Large intestine (tissue), 3 donors: ENCODE results near the gene CELF2. TPM values are rescaled to one million over a fixed set of nuclear protein-coding genes. Genes with fewer than 3 reads are reported as not detected.

ENCODE experiments used
- DNase-seq, 2 donors: peaks; one replicate each; pipeline versions ENCODE4 v3.0.0 to v3.0.0-alpha.2; 2013
- H3K27ac ChIP-seq: one replicate; pipeline ENCODE4 v1.5.1; 2013; ENCODE audit warnings: low read length
- H3K27me3 ChIP-seq: 2 replicates; pipeline ENCODE4 v1.6.1; 2013; ENCODE audit warnings: low read length; ENCODE audit not compliant: control insufficient read depth, insufficient read depth
- H3K36me3 ChIP-seq: 2 replicates; pipeline ENCODE4 v1.6.1; 2013; ENCODE audit warnings: low read length; ENCODE audit not compliant: control insufficient read depth, insufficient read depth
- H3K4me1 ChIP-seq: one replicate; pipeline ENCODE4 v1.6.1; 2013; ENCODE audit warnings: low read length; ENCODE audit not compliant: control insufficient read depth, insufficient read depth
- H3K4me3 ChIP-seq: one replicate; pipeline ENCODE4 v1.5.1; 2013; ENCODE audit warnings: low read length
- H3K9me3 ChIP-seq: one replicate; pipeline ENCODE4 v1.6.1; 2013; ENCODE audit warnings: mild to moderate bottlenecking, low read depth, low read length, moderate library complexity; ENCODE audit not compliant: control insufficient read depth
- WGBS: methylation state at CpG from one replicate; pipeline ENCODE4 v1.1.5; 2013; ENCODE audit warnings: low lambda C conversion rate; ENCODE audit not compliant: insufficient coverage; 5-methylcytosine and 5-hydroxymethylcytosine counted together
- polyA plus RNA-seq: library from polyadenylated mRNA; unstranded; fragments of 120-200 nt; gene quantifications from one replicate; pipeline ENCODE4 v1.2.1, GENCODE V29; 2013

Gene CELF2
- polyA plus RNA-seq, 1 donor: 14.9 TPM

DNA sequence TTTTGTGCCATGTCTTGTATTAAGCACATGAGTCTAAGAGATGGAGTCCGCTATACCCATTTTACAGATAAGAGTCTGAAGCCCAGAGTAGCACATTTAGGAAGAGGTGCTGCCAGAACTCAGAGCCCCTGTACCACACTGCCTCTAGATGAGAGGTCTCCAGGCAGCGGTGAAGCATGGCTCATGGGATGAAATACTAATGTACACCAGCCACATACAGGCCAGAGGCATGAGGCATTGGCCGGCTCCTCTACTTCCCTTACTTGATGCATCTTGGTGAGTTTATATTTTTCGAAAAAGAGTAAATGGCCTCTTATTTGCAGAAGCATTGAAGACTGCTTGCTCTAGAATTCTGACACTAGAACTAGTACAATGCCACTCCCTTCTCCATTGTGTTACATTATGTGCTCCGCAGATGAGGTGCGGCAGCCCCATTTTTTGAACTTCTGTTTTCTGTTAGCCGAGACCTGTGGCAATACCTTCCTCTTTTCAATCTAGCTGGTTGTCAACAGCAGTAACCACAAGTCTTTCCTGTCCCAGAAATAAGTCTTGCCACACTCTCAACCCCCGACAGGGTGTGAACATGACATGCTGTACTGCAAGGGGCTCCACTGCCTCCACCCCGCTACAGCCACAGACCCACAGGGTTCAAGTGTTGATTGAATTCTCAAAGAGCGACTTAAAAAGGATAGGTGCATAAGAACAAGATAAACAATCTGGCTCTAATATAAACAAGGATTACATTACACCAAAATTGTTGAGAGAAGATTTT is 145.3 kb downstream of the CELF2 start:
- 100% methylated on average over 3 of the region's 10 CpGs for WGBS
- DNase-seq: no peak
- Histone ChIP-seq H3K9me3 (peaks cover 6% of the 10 kb centered on the region), H3K4me1 (peaks cover 3% of the 10 kb centered on the region), H3K36me3 (no peaks in the 10 kb centered on the region), H3K4me3 (no peak overlapping the region), H3K27ac (no peak overlapping the region), H3K27me3 (peaks cover 37% of the 10 kb centered on the region)

DNA sequence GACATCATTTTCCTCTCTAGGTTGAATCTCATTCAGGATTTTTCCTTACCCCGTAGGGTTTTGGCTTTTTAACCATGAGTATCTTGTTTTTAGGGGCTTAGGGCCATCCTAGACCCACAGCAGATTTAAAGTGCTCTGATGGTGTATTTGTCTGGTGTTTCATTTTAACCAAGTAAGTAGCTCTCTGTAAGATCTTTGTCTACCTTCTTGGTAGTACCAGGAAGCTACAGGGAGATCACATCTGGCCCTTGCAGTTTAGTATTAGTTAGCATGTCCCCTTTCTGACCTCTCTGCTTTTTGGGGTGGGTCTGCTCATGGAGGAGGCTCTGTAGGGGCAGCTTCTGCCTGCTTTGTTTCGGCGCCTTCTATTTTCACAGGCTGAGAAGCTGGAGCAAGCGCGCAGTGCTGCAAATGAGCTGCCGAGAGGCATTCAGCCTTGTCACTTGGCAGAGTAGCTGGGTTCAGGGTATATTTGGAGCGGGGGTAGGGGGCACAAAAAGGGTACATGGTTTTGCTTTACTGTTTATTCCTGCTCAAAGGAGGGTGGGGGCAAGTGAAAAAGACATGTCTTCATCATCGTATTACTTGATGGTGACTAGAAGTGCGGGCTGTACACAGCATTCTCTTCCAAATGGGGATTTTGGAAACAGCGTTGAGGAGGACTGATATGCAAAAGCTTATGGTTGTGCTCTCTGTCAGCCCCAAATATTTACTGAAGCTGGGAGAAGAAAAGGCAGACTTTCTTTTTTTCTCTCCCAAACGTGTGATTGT is 146.3 kb downstream of the CELF2 start:
- Histone ChIP-seq H3K9me3 (peaks cover 6% of the 10 kb centered on the region), H3K27me3 (peaks cover 37% of the 10 kb centered on the region), H3K4me3 (no peak overlapping the region), H3K4me1 (peaks cover 3% of the 10 kb centered on the region), H3K27ac (peak overlapping the region; percentile 16), H3K36me3 (no peaks in the 10 kb centered on the region)
- no CpG with 5 or more reads among the region's 11 CpGs for WGBS
- no peak for DNase-seq

DNA sequence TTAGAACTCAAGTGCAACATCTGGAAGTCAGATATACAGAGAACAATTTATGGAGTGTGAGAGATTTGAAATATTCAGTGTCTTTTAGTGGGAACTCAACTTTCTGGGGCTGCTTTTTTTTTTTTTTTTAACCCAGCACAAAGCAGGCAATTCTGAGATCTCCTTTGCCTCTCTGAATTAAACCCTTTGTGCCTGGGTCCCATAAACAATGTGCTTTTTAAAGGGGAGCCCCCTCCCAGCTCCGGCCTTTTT is 146.8 kb downstream of the CELF2 start:
- Histone ChIP-seq H3K27me3 (peaks cover 37% of the 10 kb centered on the region), H3K9me3 (peaks cover 6% of the 10 kb centered on the region), H3K36me3 (no peaks in the 10 kb centered on the region), H3K4me3 (peak overlapping the region; percentile 48), H3K4me1 (peaks cover 3% of the 10 kb centered on the region), H3K27ac (peak overlapping the region; percentile 16)
- no peak for DNase-seq
- WGBS: no CpG with 5 or more reads among the region's 1 CpG

DNA sequence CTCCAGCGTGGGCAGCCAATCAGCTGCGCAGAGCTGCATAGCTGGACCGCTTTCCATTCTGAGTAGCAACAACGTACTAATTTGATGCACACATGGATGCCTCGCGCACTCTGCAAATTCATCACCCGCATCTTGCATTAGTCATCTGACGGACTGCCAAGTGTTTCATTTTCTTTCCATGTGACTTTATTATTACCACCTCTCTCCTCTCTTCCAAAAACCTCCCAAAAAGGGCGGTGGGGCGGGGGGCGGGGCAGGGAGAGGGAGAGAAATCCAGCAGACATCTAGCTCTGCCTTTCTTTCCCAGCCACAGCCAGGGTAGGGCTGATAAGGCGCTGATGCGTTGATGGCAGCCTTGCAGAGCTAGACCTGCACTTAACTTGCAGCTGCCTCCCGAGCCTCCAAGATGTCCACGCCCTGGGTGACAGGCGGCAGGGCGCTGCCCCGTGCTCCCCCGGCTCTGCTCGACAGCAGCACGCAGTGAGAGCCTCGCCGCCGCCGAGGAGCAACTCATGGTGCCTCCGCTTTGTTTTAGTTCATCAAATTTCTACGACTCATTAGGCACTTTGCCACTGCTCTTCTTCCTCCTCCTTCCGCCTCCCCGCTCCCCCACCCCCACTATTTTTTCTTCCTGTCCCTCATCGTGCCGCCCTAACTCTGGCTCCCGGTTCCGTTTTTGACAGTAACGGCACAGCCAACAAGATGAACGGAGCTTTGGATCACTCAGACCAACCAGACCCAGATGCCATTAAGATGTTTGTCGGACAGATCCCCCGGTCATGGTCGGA is 147.3 kb downstream of the CELF2 start:
- DNase-seq: peak in 1 of 2 donors; percentile 49
- Histone ChIP-seq H3K4me3 (peak overlapping the region; percentile 48), H3K4me1 (peaks cover 3% of the 10 kb centered on the region), H3K27ac (peak overlapping the region; percentile 15), H3K9me3 (peaks cover 6% of the 10 kb centered on the region), H3K27me3 (peaks cover 37% of the 10 kb centered on the region), H3K36me3 (no peaks in the 10 kb centered on the region)
- no CpG with 5 or more reads among the region's 38 CpGs for WGBS

DNA sequence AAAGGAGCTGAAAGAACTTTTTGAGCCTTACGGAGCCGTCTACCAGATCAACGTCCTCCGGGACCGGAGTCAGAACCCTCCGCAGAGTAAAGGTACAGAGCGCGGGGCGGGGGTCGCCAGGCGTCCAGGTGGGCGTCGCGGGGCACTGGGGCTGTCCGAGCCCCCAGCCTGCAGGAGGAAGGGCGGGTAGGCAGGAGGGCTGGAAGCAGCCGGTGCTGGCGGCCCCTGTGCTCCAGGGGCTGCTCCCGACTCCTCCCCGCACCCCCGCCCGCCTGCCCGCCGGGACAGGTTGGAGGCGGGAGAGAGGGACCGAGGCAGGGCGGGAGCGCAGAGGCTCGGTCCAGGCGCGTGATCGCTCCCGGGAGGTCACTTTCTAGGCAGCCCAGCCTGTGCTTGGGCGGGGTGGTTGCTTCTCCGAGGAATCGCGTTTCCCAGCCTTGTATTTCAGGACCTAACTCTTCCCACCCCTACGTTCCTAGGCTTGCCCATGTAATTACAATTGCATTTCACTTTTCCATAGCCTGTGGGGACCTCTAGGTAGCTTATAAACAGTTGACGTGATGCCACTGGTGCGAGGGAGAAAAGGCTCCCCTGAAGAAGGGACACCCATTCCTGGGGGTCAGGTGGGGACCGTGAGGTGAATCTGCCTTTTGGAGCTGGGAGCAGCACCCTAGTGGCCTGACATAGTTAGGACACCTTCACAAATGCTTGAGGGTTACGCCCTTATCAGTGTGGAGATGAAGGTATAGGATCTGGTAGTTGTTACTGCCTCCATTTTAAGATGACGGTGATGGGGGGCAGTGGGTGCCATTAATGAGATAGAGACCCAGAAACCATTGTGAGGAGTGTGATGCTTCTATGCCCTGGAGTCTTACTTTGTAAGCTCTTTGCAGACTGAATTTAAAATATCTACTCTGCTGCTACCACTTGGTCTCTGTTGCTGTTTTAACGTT is 148.2 kb downstream of the CELF2 start:
- DNase-seq: peak in 1 of 2 donors; percentile 55
- peaks cover 6% of the 10 kb centered on the region for H3K9me3 ChIP-seq
- peaks cover 3% of the 10 kb centered on the region for H3K4me1 ChIP-seq
- WGBS: 24% methylated on average over 3 of the region's 44 CpGs
- peak overlapping the region; percentile 15 for H3K27ac ChIP-seq
- peak overlapping the region; percentile 48 for H3K4me3 ChIP-seq
- H3K27me3 ChIP-seq: peaks cover 37% of the 10 kb centered on the region
- H3K36me3 ChIP-seq: no peaks in the 10 kb centered on the region

DNA sequence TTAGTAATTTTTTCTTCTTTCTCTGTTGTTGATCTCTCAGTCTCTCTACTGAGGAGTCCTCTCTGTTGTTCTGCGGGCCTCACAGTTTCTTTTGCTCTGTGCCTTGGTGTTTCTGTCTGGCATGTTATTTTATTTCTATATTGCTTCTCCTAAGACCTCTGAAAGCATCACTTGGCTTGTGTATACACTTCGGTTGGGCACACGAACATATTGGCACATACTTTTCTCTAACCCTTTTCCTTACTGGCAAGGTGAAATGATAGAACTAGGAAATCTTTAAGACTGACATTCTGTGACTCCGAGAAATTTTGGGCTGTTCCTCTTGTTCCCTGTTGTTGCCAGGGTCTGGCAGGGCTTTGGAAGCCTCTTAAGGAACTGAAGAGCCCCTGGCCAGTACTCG is 148.9 kb downstream of the CELF2 start:
- DNase-seq: no peak
- Histone ChIP-seq H3K36me3 (no peaks in the 10 kb centered on the region), H3K27me3 (peaks cover 37% of the 10 kb centered on the region), H3K9me3 (peaks cover 6% of the 10 kb centered on the region), H3K4me3 (peak overlapping the region; percentile 48), H3K4me1 (peaks cover 3% of the 10 kb centered on the region), H3K27ac (no peak overlapping the region)
- WGBS: 77% methylated on average over 3 of the region's 5 CpGs

DNA sequence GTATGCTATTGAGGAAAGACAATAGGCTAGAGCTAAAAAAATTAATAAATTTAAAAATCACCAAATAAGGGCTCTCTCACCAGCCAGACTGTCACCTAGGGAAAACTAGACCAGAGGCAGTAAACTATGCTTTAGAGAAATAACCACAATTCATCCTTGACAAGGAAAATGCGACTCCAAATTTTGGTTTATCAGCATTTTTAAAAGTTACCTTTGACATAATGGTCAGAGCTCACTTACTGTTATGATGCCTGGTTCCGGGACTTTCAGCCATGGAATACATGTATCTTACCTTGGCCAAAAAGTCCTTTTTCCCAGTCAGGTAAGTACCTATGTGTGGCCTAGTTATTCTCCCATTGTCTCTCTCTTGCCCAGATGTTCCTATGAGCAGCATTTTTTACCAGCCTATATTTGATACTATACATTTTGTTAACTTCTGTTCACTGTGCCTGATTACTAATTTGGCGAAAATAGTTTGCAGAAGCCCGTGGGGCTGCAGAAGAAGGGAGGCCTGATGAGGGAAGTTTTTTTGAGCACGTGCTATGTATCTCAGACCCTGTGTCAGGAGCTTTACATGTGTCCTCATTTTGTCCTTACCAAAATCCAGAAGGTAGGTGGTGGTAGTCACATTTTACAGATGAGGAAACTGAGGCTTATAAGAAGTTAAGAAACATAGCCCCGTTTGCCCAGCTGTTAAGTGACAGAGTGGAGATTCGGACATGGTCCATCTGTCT is 149.7 kb downstream of the CELF2 start:
- no peaks in the 10 kb centered on the region for H3K36me3 ChIP-seq
- WGBS: no CpG with 5 or more reads among the region's 7 CpGs
- no peak overlapping the region for H3K27ac ChIP-seq
- peaks cover 37% of the 10 kb centered on the region for H3K27me3 ChIP-seq
- H3K9me3 ChIP-seq: peaks cover 3% of the 10 kb centered on the region
- H3K4me1 ChIP-seq: peaks cover 3% of the 10 kb centered on the region
- H3K4me3 ChIP-seq: no peak overlapping the region
- no peak for DNase-seq

DNA sequence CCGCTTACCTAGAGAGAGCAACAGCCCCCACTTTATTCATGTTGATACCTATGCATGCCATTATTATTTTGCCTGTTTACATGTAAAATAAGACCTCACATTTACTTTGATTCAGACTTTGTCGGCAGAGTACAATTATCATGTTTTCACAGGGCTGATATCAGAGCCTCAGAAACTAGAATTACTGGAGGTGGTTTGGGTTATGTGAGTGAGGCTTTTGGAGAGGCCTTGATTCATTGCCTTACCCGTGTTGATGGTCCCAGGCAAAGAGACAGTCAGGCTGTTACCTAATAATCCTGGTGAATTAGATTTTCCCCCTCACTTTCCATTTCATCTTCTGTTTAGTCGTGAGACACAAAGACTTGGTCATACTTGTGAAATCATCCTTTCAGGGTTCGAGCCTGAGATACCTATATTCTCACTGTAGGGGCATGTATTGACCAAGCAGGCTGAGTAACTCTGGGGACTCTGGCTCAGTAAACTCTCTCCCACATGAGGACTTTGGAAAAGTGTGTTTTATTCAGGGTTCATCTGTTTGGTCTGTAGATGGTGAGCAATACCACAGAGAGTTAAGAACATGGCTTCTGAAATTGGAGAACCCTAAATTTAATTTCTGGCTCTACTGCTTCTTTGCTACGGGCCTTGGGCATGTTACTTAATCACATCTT is 150.9 kb downstream of the CELF2 start:
- no peak overlapping the region for H3K4me3 ChIP-seq
- H3K36me3 ChIP-seq: no peaks in the 10 kb centered on the region
- H3K27ac ChIP-seq: no peak overlapping the region
- peaks cover 3% of the 10 kb centered on the region for H3K9me3 ChIP-seq
- H3K27me3 ChIP-seq: peaks cover 32% of the 10 kb centered on the region
- peaks cover 3% of the 10 kb centered on the region for H3K4me1 ChIP-seq
- DNase-seq: no peak
- 94% methylated on average over 2 of the region's 6 CpGs for WGBS

DNA sequence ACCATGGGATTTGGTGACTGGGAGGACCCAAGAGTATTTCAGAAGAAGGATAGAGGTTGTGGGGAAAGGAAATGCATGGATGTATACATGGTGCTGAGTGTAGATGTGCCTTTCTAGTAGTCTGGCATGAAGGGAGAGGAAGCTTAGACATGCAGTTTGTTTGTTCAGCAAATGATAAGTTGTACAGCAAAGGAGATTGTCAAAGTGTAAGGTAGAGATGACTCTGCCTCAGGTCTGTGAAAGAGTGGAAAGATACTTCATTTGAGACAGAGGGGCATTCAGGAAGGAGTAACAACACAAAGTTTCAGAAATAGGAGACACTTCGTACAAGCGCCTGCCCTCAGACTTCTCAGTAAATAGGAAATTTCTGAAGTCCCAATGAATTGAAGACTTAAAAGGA is 152.3 kb downstream of the CELF2 start:
- Histone ChIP-seq H3K4me1 (peaks cover 3% of the 10 kb centered on the region), H3K9me3 (peaks cover 3% of the 10 kb centered on the region), H3K27me3 (peaks cover 22% of the 10 kb centered on the region), H3K4me3 (no peak overlapping the region), H3K36me3 (no peaks in the 10 kb centered on the region), H3K27ac (no peak overlapping the region)
- no peak for DNase-seq
- WGBS: 100% methylated on average over 2 of the region's 2 CpGs
